ENCODE data around the gene MXD4.

DNA sequence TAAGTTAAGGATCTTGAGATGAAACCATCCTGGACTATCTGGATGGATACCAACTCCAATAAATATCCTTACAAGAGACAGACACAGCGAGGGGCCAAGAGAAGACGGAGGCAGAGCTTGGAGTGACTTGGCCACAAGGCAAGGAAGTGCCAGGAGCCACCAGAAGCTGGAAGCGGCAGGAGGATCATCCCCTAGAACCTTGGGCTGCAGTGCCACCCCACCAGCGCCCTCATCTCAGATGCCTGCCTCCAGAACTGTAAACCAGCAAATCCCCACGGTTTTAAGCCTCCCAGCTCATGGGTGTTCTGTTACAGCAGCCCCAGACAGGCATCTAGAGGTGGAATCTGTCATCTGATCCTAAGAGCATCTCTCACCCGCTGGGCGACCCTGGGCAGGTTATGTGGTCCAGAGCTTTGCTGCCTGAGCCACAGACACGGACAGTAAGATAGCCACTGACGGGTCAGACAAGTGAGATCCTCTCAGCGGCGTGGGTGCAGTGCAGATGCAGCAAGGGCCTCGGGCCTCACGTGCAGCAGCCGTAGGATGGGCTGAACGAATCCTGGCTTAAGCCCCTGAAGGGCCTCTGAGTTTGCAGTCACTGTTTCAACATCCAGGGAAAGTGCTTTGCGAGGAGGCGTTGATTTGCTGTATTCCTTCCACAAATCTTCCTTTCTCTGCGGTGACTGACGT lies 25.1 kb upstream of the MXD4 start:
- TF ChIP-seq, protein P1, sequence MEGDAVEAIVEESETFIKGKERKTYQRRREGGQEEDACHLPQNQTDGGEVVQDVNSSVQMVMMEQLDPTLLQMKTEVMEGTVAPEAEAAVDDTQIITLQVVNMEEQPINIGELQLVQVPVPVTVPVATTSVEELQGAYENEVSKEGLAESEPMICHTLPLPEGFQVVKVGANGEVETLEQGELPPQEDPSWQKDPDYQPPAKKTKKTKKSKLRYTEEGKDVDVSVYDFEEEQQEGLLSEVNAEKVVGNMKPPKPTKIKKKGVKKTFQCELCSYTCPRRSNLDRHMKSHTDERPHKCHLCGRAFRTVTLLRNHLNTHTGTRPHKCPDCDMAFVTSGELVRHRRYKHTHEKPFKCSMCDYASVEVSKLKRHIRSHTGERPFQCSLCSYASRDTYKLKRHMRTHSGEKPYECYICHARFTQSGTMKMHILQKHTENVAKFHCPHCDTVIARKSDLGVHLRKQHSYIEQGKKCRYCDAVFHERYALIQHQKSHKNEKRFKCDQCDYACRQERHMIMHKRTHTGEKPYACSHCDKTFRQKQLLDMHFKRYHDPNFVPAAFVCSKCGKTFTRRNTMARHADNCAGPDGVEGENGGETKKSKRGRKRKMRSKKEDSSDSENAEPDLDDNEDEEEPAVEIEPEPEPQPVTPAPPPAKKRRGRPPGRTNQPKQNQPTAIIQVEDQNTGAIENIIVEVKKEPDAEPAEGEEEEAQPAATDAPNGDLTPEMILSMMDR (IDR thresholded peaks at IDR 0.05) = no peak
- TF ChIP-seq POLR2A (IDR thresholded peaks at IDR 0.05) = no peak

Measured in heart left ventricle (tissue), 13 donors.